ENCODE measurements around the gene GLB1L2.

GLB1L2 gene

GRCh38 chr11:134402910-134403309 lies 71.1 kb downstream of the GLB1L2 start:
- H3K27me3 ChIP-seq (ENCODE audit: insufficient read depth, insufficient read length), result no peaks in the 10 kb centered on the region
- H3K36me3 ChIP-seq (ENCODE audit: insufficient read depth, insufficient read length, low read length), result no peaks in the 10 kb centered on the region
- DNase-seq (ENCODE audit: low read depth, low spot score), result no peak
- TF ChIP-seq SUZ12 (IDR thresholded peaks at IDR 0.05; ENCODE audit: extremely low read depth, insufficient read depth, insufficient read length) (no peak), YY1 (IDR thresholded peaks at IDR 0.05; ENCODE audit: insufficient read depth, insufficient read length) (no peak), ZNF274 (IDR thresholded peaks at IDR 0.05; ENCODE audit: low read depth, low read length) (no peak)
- H3K4me3 ChIP-seq (ENCODE audit: insufficient read length, low read depth), result no peak overlapping the region
- H3K9ac ChIP-seq (ENCODE audit: insufficient read length, low read depth), result no peak overlapping the region
- peaks cover 5% of the 10 kb centered on the region for H3K4me1 ChIP-seq (ENCODE audit: insufficient read depth, insufficient read length)
- H3K9me3 ChIP-seq (ENCODE audit: insufficient read depth, low read length), result 0 out of 2 replicates have a peak, but pooled peaks cover 7% of the 10 kb centered on the region

GRCh38 chr11:134404575-134405341 lies 73.0 kb downstream of the GLB1L2 start:
- H3K9me3 ChIP-seq (ENCODE audit: insufficient read depth, low read length), result 0 out of 2 replicates have a peak, but pooled peaks cover 7% of the 10 kb centered on the region
- H3K27me3 ChIP-seq (ENCODE audit: insufficient read depth, insufficient read length), result peaks cover 4% of the 10 kb centered on the region
- H3K36me3 ChIP-seq (ENCODE audit: insufficient read depth, insufficient read length, low read length), result no peaks in the 10 kb centered on the region
- no peak for TF ChIP-seq YY1 (IDR thresholded peaks at IDR 0.05; ENCODE audit: insufficient read depth, insufficient read length)
- no peak for TF ChIP-seq ZNF274 (IDR thresholded peaks at IDR 0.05; ENCODE audit: low read depth, low read length)
- no peak for TF ChIP-seq SUZ12 (IDR thresholded peaks at IDR 0.05; ENCODE audit: extremely low read depth, insufficient read depth, insufficient read length)
- no peak for DNase-seq (ENCODE audit: low read depth, low spot score)
- no peak overlapping the region for H3K9ac ChIP-seq (ENCODE audit: insufficient read length, low read depth)
- H3K4me3 ChIP-seq (ENCODE audit: insufficient read length, low read depth), result no peak overlapping the region
- H3K4me1 ChIP-seq (ENCODE audit: insufficient read depth, insufficient read length), result peaks cover 5% of the 10 kb centered on the region

- TF ChIP-seq YY1 (IDR thresholded peaks at IDR 0.05; ENCODE audit: insufficient read depth, insufficient read length), result no peak
- TF ChIP-seq SUZ12 (IDR thresholded peaks at IDR 0.05; ENCODE audit: extremely low read depth, insufficient read depth, insufficient read length), result no peak
- TF ChIP-seq ZNF274 (IDR thresholded peaks at IDR 0.05; ENCODE audit: low read depth, low read length), result no peak
- H3K4me1 ChIP-seq (ENCODE audit: insufficient read depth, insufficient read length), result peaks cover 8% of the 10 kb centered on the region
- DNase-seq (ENCODE audit: low read depth, low spot score), result no peak
- peaks cover 9% of the 10 kb centered on the region for H3K27me3 ChIP-seq (ENCODE audit: insufficient read depth, insufficient read length)
- no peak overlapping the region for H3K4me3 ChIP-seq (ENCODE audit: insufficient read length, low read depth)
- H3K36me3 ChIP-seq (ENCODE audit: insufficient read depth, insufficient read length, low read length), result no peaks in the 10 kb centered on the region
- no peak overlapping the region for H3K9ac ChIP-seq (ENCODE audit: insufficient read length, low read depth)
- H3K9me3 ChIP-seq (ENCODE audit: insufficient read depth, low read length), result 0 out of 2 replicates have a peak, but pooled peaks cover 7% of the 10 kb centered on the region
These were observed 73.6 kb downstream of the GLB1L2 start for GRCh38 chr11:134405436-134405835.

GRCh38 chr11:134405841-134406240 lies 74.1 kb downstream of the GLB1L2 start:
- Histone ChIP-seq H3K4me3 (ENCODE audit: insufficient read length, low read depth) (no peak overlapping the region), H3K4me1 (ENCODE audit: insufficient read depth, insufficient read length) (peaks cover 12% of the 10 kb centered on the region), H3K9ac (ENCODE audit: insufficient read length, low read depth) (peak overlapping the region; percentile 28), H3K9me3 (ENCODE audit: insufficient read depth, low read length) (0 out of 2 replicates have a peak, but pooled peaks cover 4% of the 10 kb centered on the region), H3K36me3 (ENCODE audit: insufficient read depth, insufficient read length, low read length) (no peaks in the 10 kb centered on the region), H3K27me3 (ENCODE audit: insufficient read depth, insufficient read length) (peaks cover 13% of the 10 kb centered on the region)
- TF ChIP-seq SUZ12 (IDR thresholded peaks at IDR 0.05; ENCODE audit: extremely low read depth, insufficient read depth, insufficient read length), result no peak
- TF ChIP-seq ZNF274 (IDR thresholded peaks at IDR 0.05; ENCODE audit: low read depth, low read length), result no peak
- TF ChIP-seq YY1 (IDR thresholded peaks at IDR 0.05; ENCODE audit: insufficient read depth, insufficient read length), result no peak
- no peak for DNase-seq (ENCODE audit: low read depth, low spot score)

- H3K9ac ChIP-seq (ENCODE audit: insufficient read length, low read depth), result peak overlapping the region; percentile 28
- H3K27me3 ChIP-seq (ENCODE audit: insufficient read depth, insufficient read length), result peaks cover 20% of the 10 kb centered on the region
- TF ChIP-seq YY1 (IDR thresholded peaks at IDR 0.05; ENCODE audit: insufficient read depth, insufficient read length) (no peak), ZNF274 (IDR thresholded peaks at IDR 0.05; ENCODE audit: low read depth, low read length) (no peak), SUZ12 (IDR thresholded peaks at IDR 0.05; ENCODE audit: extremely low read depth, insufficient read depth, insufficient read length) (no peak)
- no peak overlapping the region for H3K4me3 ChIP-seq (ENCODE audit: insufficient read length, low read depth)
- DNase-seq (ENCODE audit: low read depth, low spot score), result no peak
- no peaks in the 10 kb centered on the region for H3K9me3 ChIP-seq (ENCODE audit: insufficient read depth, low read length)
- peaks cover 14% of the 10 kb centered on the region for H3K4me1 ChIP-seq (ENCODE audit: insufficient read depth, insufficient read length)
- H3K36me3 ChIP-seq (ENCODE audit: insufficient read depth, insufficient read length, low read length), result no peaks in the 10 kb centered on the region
These were observed 74.7 kb downstream of the GLB1L2 start for GRCh38 chr11:134406264-134407185.

GRCh38 chr11:134407321-134407828 lies 75.6 kb downstream of the GLB1L2 start:
- no peak overlapping the region for H3K9ac ChIP-seq (ENCODE audit: insufficient read length, low read depth)
- no peaks in the 10 kb centered on the region for H3K36me3 ChIP-seq (ENCODE audit: insufficient read depth, insufficient read length, low read length)
- TF ChIP-seq YY1 (IDR thresholded peaks at IDR 0.05; ENCODE audit: insufficient read depth, insufficient read length) (no peak), SUZ12 (IDR thresholded peaks at IDR 0.05; ENCODE audit: extremely low read depth, insufficient read depth, insufficient read length) (no peak), ZNF274 (IDR thresholded peaks at IDR 0.05; ENCODE audit: low read depth, low read length) (no peak)
- DNase-seq (ENCODE audit: low read depth, low spot score), result no peak
- peaks cover 10% of the 10 kb centered on the region for H3K4me1 ChIP-seq (ENCODE audit: insufficient read depth, insufficient read length)
- H3K9me3 ChIP-seq (ENCODE audit: insufficient read depth, low read length), result no peaks in the 10 kb centered on the region
- H3K4me3 ChIP-seq (ENCODE audit: insufficient read length, low read depth), result no peak overlapping the region
- H3K27me3 ChIP-seq (ENCODE audit: insufficient read depth, insufficient read length), result peaks cover 21% of the 10 kb centered on the region
